Memory B cell (primary cell): ENCODE data around the gene SLC12A4.

ENCODE experiments used
- ATAC-seq: fragments of 150-1000 bp; cut with Tn5 transposase; 2 replicates; pipeline ENCODE4 v1.10.0; 2021; ENCODE audit warnings: low read depth, mild to moderate bottlenecking, moderate library complexity
- DNase-seq, 2 donors: peaks; one replicate each; pipeline ENCODE4 v3.0.0; 2022; ENCODE audit warnings: low spot score in 2 of 2
- H3K27ac Mint-ChIP-seq: one replicate; pipeline ENCODE4 v1.8.0; 2022; ENCODE audit warnings: mild to moderate bottlenecking, moderate library complexity, mixed read lengths
- H3K27me3 Mint-ChIP-seq: one replicate; pipeline ENCODE4 v1.8.0; 2022; ENCODE audit warnings: mixed read lengths
- H3K36me3 Mint-ChIP-seq: one replicate; pipeline ENCODE4 v1.8.0; 2022; ENCODE audit warnings: mild to moderate bottlenecking, mixed read lengths
- H3K4me1 Mint-ChIP-seq: one replicate; pipeline ENCODE4 v1.8.0; 2022; ENCODE audit warnings: mixed read lengths
- H3K4me3 Mint-ChIP-seq: one replicate; pipeline ENCODE4 v1.8.0; 2022; ENCODE audit warnings: mild to moderate bottlenecking, moderate library complexity, mixed read lengths
- H3K9me3 Mint-ChIP-seq: one replicate; pipeline ENCODE4 v1.8.0; 2022; ENCODE audit warnings: mixed read lengths

The SLC12A4 gene

DNA sequence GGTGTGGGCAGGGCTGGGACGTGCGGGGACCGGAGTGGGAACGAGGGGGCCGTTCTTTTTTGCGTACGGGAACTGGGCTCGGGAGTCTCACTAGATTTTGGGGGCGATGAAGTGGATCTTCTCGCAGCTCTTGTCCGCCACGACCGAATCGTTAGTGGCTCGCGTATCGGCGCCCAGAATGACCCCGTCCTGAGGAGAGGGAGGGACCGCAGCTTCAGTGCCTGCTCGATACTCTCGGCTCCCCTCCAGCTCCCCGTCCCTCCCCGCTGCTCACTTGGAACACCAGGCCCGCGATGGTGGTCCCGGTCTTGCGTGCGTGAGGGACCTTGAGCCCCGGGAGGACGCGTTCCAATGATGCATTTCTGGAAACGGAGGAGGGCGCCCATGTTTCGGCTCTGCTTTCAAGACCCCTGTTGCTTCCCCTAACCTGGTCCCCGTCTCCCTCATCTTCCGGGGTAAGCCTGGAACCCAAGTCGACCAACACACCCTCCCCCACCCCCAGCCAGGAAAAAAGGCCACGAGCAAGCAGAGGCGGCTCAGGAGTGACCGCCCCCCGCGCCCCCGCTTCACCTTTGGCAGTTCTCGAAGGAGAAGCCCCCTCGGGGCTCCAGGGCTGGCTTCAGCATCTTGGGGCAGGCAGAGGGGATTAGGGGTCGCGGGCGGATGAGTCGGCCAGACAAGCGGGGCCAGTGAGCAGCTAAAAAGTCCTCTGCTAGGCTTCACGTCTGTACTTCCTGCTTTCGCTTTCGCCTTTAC lies 32.1 kb downstream of the SLC12A4 start, which contains the start of gene PSMB10:
Gene PSMB10, minus strand, starts transcription at position 727 of the 756 bp plus-strand sequence. Its CDS starts 101 bp downstream, at position 626.
- peaks cover 22% of the 10 kb centered on the region for H3K4me1 Mint-ChIP-seq
- H3K27me3 Mint-ChIP-seq: no peaks in the 10 kb centered on the region
- H3K36me3 Mint-ChIP-seq: peaks cover 13% of the 10 kb centered on the region
- peak within 1 kb of the TSS; percentile 92 for H3K4me3 Mint-ChIP-seq
- H3K9me3 Mint-ChIP-seq: no peaks in the 10 kb centered on the region
- ATAC-seq (peak; percentile 4), DNase-seq (peak in 1 of 2 donors; percentile 73)
- peak within 1 kb of the TSS; percentile 86 for H3K27ac Mint-ChIP-seq

DNA sequence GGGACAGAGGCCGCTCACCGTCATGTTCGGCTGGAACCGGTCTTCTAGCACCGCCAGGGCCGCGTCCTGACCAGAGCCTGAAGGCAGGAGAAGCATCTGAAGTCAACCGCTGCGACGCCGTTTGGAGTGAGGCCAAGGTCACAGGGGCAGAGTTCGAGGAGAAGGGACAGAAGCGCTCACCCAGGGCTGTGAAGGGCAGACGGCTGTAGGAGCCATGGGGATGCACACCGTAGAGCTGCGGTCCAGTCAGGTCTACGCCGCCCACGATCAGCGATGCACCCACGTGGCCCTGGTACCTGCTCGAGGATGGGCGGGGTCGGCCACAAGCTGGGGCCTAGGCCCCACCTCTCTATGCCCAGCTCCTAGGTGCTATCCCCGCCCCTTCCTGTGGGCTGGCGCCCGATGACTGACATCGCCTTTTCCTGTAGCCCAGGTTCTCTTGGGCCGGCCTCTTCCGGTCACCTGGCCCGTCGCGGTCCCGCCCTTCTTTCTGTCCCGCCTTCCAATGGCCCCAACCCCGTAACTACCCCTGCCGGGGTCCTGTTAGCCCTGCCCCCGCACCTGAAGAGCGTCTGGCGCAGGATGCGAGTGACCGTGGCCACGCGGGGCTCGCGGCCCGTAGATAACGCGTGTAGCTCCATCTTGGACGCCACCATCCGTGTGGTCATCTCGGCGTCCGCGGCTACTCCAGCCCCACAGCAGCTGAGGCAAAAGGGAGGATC lies 32.9 kb downstream of the SLC12A4 start:
- DNase-seq (peak; percentile 75 to 88), ATAC-seq (peak; percentile 88)
- Mint-ChIP-seq H3K4me1 (peaks cover 22% of the 10 kb centered on the region), H3K4me3 (peak overlapping the region; percentile 92), H3K9me3 (no peaks in the 10 kb centered on the region), H3K27ac (peak overlapping the region; percentile 86), H3K27me3 (no peaks in the 10 kb centered on the region), H3K36me3 (peaks cover 13% of the 10 kb centered on the region)

DNA sequence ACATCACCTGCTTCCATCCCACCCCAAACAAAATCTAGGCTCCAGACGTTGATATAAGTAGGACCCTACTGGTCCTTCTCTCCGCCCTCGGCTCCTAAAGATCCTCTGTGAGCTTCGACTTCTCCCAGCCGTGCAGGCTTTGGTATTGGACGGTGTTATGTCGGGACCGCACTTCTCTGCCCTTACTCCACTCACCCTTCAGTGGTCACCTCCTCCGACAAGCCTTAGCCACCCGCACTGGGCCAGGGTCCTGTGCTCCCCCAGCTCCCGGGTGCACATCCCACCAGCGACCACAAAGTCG lies 33.4 kb downstream of the SLC12A4 start:
- H3K36me3 Mint-ChIP-seq: peaks cover 13% of the 10 kb centered on the region
- H3K4me1 Mint-ChIP-seq: peaks cover 18% of the 10 kb centered on the region
- peak overlapping the region; percentile 86 for H3K27ac Mint-ChIP-seq
- DNase-seq (no peak), ATAC-seq (no peak)
- H3K27me3 Mint-ChIP-seq: no peaks in the 10 kb centered on the region
- peak overlapping the region; percentile 92 for H3K4me3 Mint-ChIP-seq
- H3K9me3 Mint-ChIP-seq: no peaks in the 10 kb centered on the region

DNA sequence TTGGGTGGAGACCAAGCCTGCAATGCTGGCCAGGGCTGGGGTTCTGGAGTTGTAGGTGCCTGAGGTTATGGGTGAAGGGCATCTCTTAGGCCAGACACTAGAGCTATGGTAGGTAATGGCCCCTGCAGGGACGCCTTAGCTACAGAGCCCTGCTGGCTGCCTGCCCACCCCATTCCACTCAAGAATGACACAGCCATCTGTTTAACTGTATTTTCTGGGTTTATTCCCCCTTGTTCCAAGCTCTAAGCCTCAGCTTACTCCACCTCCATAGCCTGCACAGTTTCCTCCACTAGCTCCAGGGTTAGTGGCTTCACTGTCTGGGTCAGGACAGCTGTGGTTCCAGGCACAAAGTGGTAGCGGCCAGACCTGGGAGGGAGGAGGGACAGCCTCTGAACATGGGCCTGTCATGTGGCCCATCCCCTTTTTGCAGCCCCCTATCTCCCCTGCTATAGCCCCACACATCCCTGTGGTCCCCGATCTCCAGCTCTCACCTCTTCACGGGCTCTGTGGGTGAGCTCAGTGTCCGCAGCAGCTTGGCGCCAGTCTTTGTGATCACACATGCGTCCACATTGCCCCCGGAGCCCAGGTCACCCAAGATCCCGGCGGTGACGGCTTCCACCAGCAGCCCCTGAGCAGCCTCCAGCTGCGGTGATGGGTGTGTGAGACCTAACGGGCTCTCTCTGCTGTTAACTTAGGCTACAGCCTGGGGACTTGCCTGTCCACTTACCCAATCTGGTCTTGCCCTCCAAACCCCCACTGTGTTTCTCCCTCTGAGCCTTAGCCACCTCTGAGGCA lies 33.9 kb downstream of the SLC12A4 start:
- Mint-ChIP-seq H3K4me1 (peaks cover 14% of the 10 kb centered on the region), H3K27ac (peak overlapping the region; percentile 86), H3K36me3 (peaks cover 13% of the 10 kb centered on the region), H3K27me3 (no peaks in the 10 kb centered on the region), H3K4me3 (peak overlapping the region; percentile 8), H3K9me3 (no peaks in the 10 kb centered on the region)
- ATAC-seq (no peak), DNase-seq (no peak)

DNA sequence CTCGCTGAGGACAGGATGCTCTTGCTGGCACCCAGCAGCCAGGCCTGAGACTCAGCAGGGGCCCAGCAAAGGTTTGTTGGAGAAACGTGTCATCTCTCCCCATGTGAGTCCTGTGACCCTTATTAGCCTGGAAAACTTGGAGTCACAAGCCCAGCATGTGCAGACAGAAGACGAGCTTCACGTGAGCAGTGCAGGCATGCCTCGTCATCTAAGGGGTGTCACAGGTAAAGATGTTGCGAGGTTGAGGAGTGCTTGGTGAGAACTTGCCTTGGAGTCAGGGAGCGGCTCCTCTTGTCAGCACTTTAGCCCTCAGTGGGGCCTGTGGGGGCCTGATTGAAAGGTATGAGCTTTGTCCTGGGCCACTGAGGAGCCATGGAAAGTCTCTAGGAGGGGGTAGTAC lies 34.6 kb downstream of the SLC12A4 start:
- DNase-seq: no peak
- Mint-ChIP-seq H3K27ac (no peak overlapping the region), H3K4me1 (peaks cover 14% of the 10 kb centered on the region), H3K4me3 (no peak overlapping the region), H3K36me3 (peaks cover 13% of the 10 kb centered on the region), H3K27me3 (no peaks in the 10 kb centered on the region), H3K9me3 (no peaks in the 10 kb centered on the region)
- ATAC-seq: no peak

DNA sequence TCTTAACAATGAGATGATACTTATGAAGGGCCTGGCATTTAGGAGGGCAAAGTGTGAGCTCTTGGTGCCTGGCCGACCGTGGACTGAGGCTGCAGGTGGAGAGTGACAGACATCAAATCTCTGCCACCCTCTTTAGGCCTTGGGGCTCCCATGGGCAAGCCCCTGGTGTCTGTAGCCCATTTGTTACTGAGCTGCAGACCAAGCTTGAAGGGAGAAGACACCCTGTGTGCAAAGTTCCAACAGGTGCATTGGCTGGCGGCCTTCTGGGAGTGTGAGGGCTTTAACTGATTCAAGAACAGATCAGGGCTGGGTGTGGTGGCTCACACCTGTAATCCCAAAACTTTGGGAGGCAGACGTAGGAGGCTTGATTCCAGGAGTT lies 36.0 kb downstream of the SLC12A4 start:
- no peaks in the 10 kb centered on the region for H3K27me3 Mint-ChIP-seq
- H3K4me3 Mint-ChIP-seq: no peak overlapping the region
- H3K9me3 Mint-ChIP-seq: no peaks in the 10 kb centered on the region
- ATAC-seq: no peak
- H3K4me1 Mint-ChIP-seq: peaks cover 18% of the 10 kb centered on the region
- no peak overlapping the region for H3K27ac Mint-ChIP-seq
- no peak for DNase-seq
- H3K36me3 Mint-ChIP-seq: peaks cover 16% of the 10 kb centered on the region

GRCh38 chr16:67931712-67932461 lies 36.5 kb downstream of the SLC12A4 start, which contains the start of gene CTRL:
CTRL (minus strand) TSS chr16:67931862; CDS start chr16:67931852, 10 bp downstream.
- Mint-ChIP-seq H3K27ac (no peak within 1 kb of the TSS), H3K9me3 (no peaks in the 10 kb centered on the region), H3K36me3 (peaks cover 16% of the 10 kb centered on the region), H3K4me1 (peaks cover 12% of the 10 kb centered on the region), H3K4me3 (no peak within 1 kb of the TSS), H3K27me3 (no peaks in the 10 kb centered on the region)
- no peak for ATAC-seq
- DNase-seq: no peak

DNA sequence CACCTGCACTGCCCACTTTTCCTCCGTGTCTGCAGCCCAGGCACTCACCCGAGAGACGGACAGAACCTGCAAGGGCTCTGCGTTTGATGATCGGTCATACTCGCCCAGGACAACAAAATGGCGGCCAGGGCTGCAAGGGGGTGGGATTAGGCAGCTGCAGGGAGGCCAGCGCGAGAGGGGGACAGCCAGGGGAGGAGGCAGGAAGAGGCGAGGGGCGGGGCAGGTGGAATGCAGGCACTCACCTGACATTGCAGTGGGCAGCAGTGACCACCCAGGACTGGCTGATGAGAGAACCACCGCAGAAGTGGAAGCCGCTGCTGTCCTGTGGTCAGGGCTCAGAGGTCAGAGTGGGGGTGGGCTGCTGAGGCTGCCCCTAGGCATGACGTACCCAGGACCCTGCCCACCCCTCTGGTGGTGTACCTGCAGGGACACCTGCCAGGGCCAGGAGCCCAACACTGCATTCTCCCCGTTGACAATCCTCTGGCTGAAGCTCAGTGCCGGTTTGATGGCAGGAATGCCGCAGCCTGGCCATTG lies 37.7 kb downstream of the SLC12A4 start:
- ATAC-seq: no peak
- Mint-ChIP-seq H3K4me3 (no peak overlapping the region), H3K4me1 (peaks cover 20% of the 10 kb centered on the region), H3K36me3 (peaks cover 16% of the 10 kb centered on the region), H3K27me3 (no peaks in the 10 kb centered on the region), H3K9me3 (no peaks in the 10 kb centered on the region), H3K27ac (no peak overlapping the region)
- DNase-seq: no peak

DNA sequence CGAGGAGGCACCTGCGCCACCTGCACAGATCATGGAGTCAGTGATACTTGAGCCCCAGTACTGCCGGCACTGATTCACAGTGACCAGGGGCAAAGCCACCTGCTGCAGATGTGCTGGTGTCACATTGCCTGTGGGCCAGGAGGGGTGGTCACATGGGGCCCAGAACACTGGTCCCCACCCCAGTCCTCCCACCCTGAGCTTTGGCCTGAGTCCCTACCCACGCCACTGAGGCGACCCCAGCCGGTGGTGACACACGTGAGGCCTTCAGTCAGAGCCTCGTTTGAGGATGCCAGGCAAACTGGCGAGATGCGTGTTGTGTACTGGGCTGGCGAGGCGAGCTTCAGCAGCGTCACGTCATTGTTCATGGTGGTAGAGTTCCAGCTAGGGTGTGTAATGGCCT lies 38.2 kb downstream of the SLC12A4 start:
- Mint-ChIP-seq H3K36me3 (peaks cover 13% of the 10 kb centered on the region), H3K4me1 (peaks cover 22% of the 10 kb centered on the region), H3K9me3 (no peaks in the 10 kb centered on the region), H3K4me3 (no peak overlapping the region), H3K27ac (no peak overlapping the region), H3K27me3 (no peaks in the 10 kb centered on the region)
- DNase-seq (no peak), ATAC-seq (no peak)

DNA sequence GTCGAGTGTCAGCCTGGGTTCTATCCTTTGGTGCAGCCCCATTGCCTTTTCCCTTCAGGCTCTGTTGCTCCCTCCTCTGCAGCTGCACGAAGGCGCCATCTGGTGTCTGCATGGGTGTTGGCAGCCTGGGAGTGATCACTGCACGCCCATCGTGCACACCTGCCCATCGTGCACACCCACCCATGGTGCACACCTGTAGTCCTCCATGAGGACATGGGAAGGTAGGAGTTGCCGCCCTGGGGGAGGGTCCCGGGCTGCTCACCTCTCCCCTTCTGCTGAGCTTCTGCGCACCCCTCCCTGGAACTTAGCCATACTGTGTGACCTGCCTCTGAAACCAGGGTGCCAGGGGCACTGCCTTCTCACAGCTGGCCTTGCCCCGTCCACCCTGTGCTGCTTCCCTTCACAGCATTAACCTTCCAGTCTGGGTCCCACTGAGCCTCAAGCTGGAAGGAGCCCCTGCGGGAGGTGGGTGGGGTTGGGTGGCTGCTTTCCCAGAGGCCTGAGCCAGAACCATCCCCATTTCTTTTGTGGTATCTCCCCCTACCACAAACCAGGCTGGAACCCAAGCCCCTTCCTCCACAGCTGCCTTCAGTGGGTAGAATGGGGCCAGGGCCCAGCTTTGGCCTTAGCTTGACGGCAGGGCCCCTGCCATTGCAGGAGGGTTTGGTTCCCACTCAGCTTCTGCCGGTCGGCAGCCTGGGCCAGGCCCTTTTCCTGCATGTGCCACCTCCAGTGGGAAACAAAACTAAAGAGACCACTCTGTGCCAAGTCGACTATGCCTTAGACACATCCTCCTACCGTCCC lies 39.7 kb downstream of the SLC12A4 start:
- H3K27me3 Mint-ChIP-seq: no peaks in the 10 kb centered on the region
- peak overlapping the region; percentile 31 for H3K27ac Mint-ChIP-seq
- ATAC-seq (peak; percentile 89), DNase-seq (peak; percentile 72 to 74)
- peaks cover 6% of the 10 kb centered on the region for H3K36me3 Mint-ChIP-seq
- no peaks in the 10 kb centered on the region for H3K9me3 Mint-ChIP-seq
- H3K4me3 Mint-ChIP-seq: no peak overlapping the region
- H3K4me1 Mint-ChIP-seq: peaks cover 19% of the 10 kb centered on the region

DNA sequence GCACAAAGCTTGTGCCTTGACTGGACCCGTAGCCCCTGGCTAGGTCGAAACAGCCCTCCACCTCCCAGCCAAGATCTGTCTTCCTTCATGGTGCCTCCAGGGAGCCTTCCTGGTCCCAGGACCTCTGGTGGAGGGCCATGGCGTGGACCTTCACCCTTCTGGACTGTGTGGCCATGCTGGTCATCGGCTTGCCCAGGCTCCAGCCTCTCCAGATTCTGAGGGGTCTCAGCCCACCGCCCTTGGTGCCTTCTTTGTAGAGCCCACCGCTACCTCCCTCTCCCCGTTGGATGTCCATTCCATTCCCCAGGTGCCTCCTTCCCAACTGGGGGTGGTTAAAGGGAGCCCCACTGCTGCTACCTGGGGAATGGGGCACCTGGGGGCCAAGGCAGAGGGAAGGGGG lies 40.3 kb downstream of the SLC12A4 start:
- Mint-ChIP-seq H3K27ac (peak overlapping the region; percentile 31), H3K4me3 (no peak overlapping the region), H3K27me3 (no peaks in the 10 kb centered on the region), H3K9me3 (no peaks in the 10 kb centered on the region), H3K4me1 (peaks cover 19% of the 10 kb centered on the region), H3K36me3 (peaks cover 3% of the 10 kb centered on the region)
- ATAC-seq: no peak
- no peak for DNase-seq

DNA sequence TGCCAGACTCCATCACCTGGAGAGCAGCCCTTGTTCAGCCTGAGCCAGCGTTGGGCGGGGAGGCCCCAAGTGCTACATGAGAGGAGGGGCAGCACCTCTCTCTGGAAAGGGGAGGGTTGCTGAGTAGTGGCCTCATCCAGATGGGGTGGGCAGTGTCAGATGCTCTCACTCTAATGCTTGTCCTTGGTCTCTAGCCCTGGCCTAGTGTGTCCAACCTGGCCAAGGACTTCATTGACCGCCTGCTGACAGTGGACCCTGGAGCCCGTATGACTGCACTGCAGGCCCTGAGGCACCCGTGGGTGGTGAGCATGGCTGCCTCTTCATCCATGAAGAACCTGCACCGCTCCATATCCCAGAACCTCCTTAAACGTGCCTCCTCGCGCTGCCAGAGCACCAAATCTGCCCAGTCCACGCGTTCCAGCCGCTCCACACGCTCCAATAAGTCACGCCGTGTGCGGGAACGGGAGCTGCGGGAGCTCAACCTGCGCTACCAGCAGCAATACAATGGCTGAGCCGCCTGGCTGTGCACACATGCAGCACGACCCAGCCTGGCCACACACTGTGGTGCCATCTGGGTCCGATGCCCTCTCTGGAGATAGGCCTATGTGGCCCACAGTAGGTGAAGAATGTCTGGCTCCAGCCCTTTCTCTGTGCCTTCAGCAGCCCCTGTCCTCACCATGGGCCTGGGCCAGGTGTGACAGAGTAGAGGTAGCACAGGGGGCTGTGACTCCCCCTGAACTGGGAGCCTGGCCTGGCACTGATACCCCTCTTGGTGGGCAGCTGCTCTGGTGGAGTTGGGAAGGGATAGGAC lies 41.1 kb downstream of the SLC12A4 start:
- peaks cover 21% of the 10 kb centered on the region for H3K4me1 Mint-ChIP-seq
- H3K9me3 Mint-ChIP-seq: no peaks in the 10 kb centered on the region
- no peak overlapping the region for H3K27ac Mint-ChIP-seq
- DNase-seq (no peak), ATAC-seq (no peak)
- H3K4me3 Mint-ChIP-seq: no peak overlapping the region
- H3K36me3 Mint-ChIP-seq: peaks cover 3% of the 10 kb centered on the region
- H3K27me3 Mint-ChIP-seq: no peaks in the 10 kb centered on the region
